Panc1 (cell line): ENCODE measurements around the gene SLX9.
"Not testable (repeated sequence)": the region's sequence is repeated elsewhere in the genome, so short reads cannot be mapped to it uniquely, and the experiment has no call there.

Experiments
- CTCF ChIP-seq: fragments of 450-650 bp; IDR thresholded peaks from 2 replicates; pipeline ENCODE4 v1.5.1; 2017; ENCODE audit warnings: mild to moderate bottlenecking
- REST ChIP-seq, 2 experiments: IDR thresholded peaks; 2 replicates each; pipeline ENCODE4 v1.6.1; 2011 to 2012; ENCODE audit warnings: low read depth in 2 of 2, control low read depth in 1 of 2, low read length in 1 of 2, mild to moderate bottlenecking in 1 of 2, moderate library complexity in 1 of 2; ENCODE audit not compliant: insufficient read depth in 1 of 2

GRCh38 chr21:44928500-44929241 is 11.2 kb upstream of the SLX9 start:
- not testable (repeated sequence) for TF ChIP-seq REST (IDR thresholded peaks at IDR 0.05; ENCODE audit: insufficient read depth in 1 of 2, low read depth in 2 of 2, low read length in 1 of 2); CTCF
